Keratinocyte (primary cell): ENCODE data around the gene CNTNAP1. TPM values are rescaled to one million over a fixed set of nuclear protein-coding genes. Genes with fewer than 3 reads are reported as not detected.

Experiments
- DNase-seq: peaks from one replicate; pipeline ENCODE4 v3.0.0-alpha.2; 2011; ENCODE audit warnings: low read depth, missing footprints, low spot score
- FAIRE-seq: peaks from 2 replicates; lab custom pipeline; 2011; peaks lifted over from hg19 to GRCh38; lab: Jason Lieb, UNC
- H2AFZ ChIP-seq: 2 replicates; pipeline ENCODE4 v1.6.0; 2012; ENCODE audit warnings: low read length, control low read depth, inconsistent platforms; ENCODE audit not compliant: control insufficient read depth
- H3K27ac ChIP-seq: 2 replicates; pipeline ENCODE4 v1.5.1; 2011; ENCODE audit warnings: low read length; ENCODE audit not compliant: control insufficient read depth, insufficient read depth
- H3K27me3 ChIP-seq: 3 replicates; pipeline ENCODE4 v1.6.0; 2011; ENCODE audit warnings: low read length; ENCODE audit not compliant: control insufficient read depth, insufficient read depth; ENCODE audit errors: extremely low read depth
- H3K36me3 ChIP-seq, 2 experiments: 2 replicates in 1 of 2; 3 replicates in 1 of 2; pipeline ENCODE4 v1.5.1; 2011; ENCODE audit warnings: low read length in 2 of 2, mild to moderate bottlenecking in 1 of 2; ENCODE audit not compliant: control insufficient read depth in 2 of 2, insufficient read depth in 2 of 2; ENCODE audit errors: extremely low read depth in 1 of 2
- H3K4me1 ChIP-seq: 3 replicates; pipeline ENCODE4 v1.5.1; 2011; ENCODE audit warnings: low read length; ENCODE audit not compliant: control insufficient read depth, insufficient read depth; ENCODE audit errors: extremely low read depth
- H3K4me2 ChIP-seq: 3 replicates; pipeline ENCODE4 v1.6.0; 2011; ENCODE audit warnings: low read depth, low read length; ENCODE audit not compliant: control insufficient read depth, insufficient read depth; ENCODE audit errors: extremely low read depth
- H3K4me3 ChIP-seq, 3 experiments: fragments of 200-600 bp in 1 of 3; sonication (generic) in 1 of 3; 2 replicates in 2 of 3; 3 replicates in 1 of 3; pipeline ENCODE4 v1.5.1; 2011 to 2016; ENCODE audit warnings: low read length in 3 of 3, mild to moderate bottlenecking in 3 of 3, control low read depth in 2 of 3, inconsistent platforms in 1 of 3, low read depth in 1 of 3, mixed read lengths in 1 of 3, mixed run types in 1 of 3, moderate library complexity in 1 of 3; ENCODE audit not compliant: control insufficient read depth in 2 of 3, insufficient read depth in 2 of 3; ENCODE audit errors: extremely low read depth in 1 of 3
- H3K79me2 ChIP-seq: 2 replicates; pipeline ENCODE4 v1.6.0; 2012; ENCODE audit warnings: low read length; ENCODE audit not compliant: control insufficient read depth, insufficient read depth
- H3K9ac ChIP-seq: 3 replicates; pipeline ENCODE4 v1.6.0; 2011; ENCODE audit warnings: low read length; ENCODE audit not compliant: control insufficient read depth, insufficient read depth; ENCODE audit errors: extremely low read depth
- H3K9me1 ChIP-seq: 3 replicates; pipeline ENCODE4 v1.6.0; 2011; ENCODE audit warnings: low read length; ENCODE audit not compliant: control insufficient read depth, insufficient read depth; ENCODE audit errors: extremely low read depth
- H3K9me3 ChIP-seq: 2 replicates; pipeline ENCODE4 v1.5.1; 2012; ENCODE audit warnings: low read depth, low read length; ENCODE audit not compliant: control insufficient read depth
- H4K20me1 ChIP-seq: 3 replicates; pipeline ENCODE4 v1.6.0; 2011; ENCODE audit warnings: low read length; ENCODE audit not compliant: control insufficient read depth, insufficient read depth; ENCODE audit errors: extremely low read depth
- EZH2 ChIP-seq: IDR thresholded peaks from one replicate; pipeline ENCODE4 v1.6.1; 2012; ENCODE audit warnings: inconsistent platforms, mild to moderate bottlenecking, low read length, moderate library complexity
- dilution Hi-C: fragments of 300-500 bp; cut with MboI; formaldehyde crosslinking; loops from one replicate; pipeline ENCODE4 v1.7.0; 2020; ENCODE audit warnings: low sequenced_read_pairs; ENCODE audit not compliant: extremely low pct_ligation_motif_present
- polyA plus RNA-seq, 5 experiments: library from polyadenylated mRNA; depleted of rRNA in 3 of 5; stranded (reverse) in 3 of 5; stranded (forward) in 1 of 5; unstranded in 1 of 5; fragments of >200 nt; gene quantifications; 1 replicate in 1 of 5; 2 replicates in 3 of 5; 3 replicates in 1 of 5; pipeline versions ENCODE4 v1.2.1 to v1.2.3, GENCODE V29; 2011 to 2012; ENCODE audit warnings: missing spikeins in 2 of 5, low read depth in 1 of 5, low replicate concordance in 1 of 5
- TF ChIP-seq, protein P1 (sequence below), 3 experiments: IDR thresholded peaks in 1 of 3; conservative IDR thresholded peaks in 1 of 3; optimal IDR thresholded peaks in 1 of 3; 2 replicates in 2 of 3; 3 replicates in 1 of 3; pipeline versions ENCODE3 to v1.5.1; 2011; ENCODE audit warnings: low read length in 3 of 3, mild to moderate bottlenecking in 3 of 3, moderate library complexity in 2 of 3, control low read depth in 1 of 3, inconsistent platforms in 1 of 3; ENCODE audit not compliant: insufficient read depth in 2 of 3; ENCODE audit errors: extremely low read depth in 1 of 3

The CNTNAP1 gene
- polyA plus RNA-seq, 1 donor (not counting 4 experiments of a cell fraction or from before 2014, with no cell fraction given) = 0.71 TPM

DNA sequence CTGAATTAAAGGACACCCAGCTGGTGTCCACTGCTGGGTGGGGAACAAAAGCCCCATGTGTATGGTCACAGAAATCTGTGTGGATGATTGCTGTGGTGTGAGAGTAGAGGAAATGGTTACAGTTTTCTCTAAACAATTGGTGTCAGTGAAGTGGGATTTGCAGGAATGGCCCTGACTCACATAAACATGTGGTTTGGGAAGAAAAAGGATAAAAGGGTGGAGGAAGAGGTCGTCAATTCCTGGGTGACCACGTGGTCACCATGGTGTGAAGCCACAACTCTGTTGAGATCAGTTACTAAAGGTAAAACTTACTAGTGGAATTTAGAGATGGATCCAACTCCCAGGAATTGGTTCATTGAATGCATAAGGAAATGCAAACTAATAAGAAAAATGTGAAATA lies 26.8 kb upstream of the CNTNAP1 start:
- no peak for FAIRE-seq
- Histone ChIP-seq H3K9me3 (no peaks in the 10 kb centered on the region), H3K27me3 (no peaks in the 10 kb centered on the region), H3K9ac (no peak overlapping the region), H3K9me1 (peaks cover 2% of the 10 kb centered on the region), H2AFZ (no peak overlapping the region), H3K36me3 (no peaks in the 10 kb centered on the region), H3K27ac (no peak overlapping the region), H3K4me3 (no peak overlapping the region), H3K4me1 (peaks cover 25% of the 10 kb centered on the region), H3K4me2 (no peak overlapping the region), H4K20me1 (no peaks in the 10 kb centered on the region), H3K79me2 (no peaks in the 10 kb centered on the region)
- no peak for DNase-seq
- TF ChIP-seq EZH2 = no peak
- TF ChIP-seq, protein P1, sequence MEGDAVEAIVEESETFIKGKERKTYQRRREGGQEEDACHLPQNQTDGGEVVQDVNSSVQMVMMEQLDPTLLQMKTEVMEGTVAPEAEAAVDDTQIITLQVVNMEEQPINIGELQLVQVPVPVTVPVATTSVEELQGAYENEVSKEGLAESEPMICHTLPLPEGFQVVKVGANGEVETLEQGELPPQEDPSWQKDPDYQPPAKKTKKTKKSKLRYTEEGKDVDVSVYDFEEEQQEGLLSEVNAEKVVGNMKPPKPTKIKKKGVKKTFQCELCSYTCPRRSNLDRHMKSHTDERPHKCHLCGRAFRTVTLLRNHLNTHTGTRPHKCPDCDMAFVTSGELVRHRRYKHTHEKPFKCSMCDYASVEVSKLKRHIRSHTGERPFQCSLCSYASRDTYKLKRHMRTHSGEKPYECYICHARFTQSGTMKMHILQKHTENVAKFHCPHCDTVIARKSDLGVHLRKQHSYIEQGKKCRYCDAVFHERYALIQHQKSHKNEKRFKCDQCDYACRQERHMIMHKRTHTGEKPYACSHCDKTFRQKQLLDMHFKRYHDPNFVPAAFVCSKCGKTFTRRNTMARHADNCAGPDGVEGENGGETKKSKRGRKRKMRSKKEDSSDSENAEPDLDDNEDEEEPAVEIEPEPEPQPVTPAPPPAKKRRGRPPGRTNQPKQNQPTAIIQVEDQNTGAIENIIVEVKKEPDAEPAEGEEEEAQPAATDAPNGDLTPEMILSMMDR (optimal IDR thresholded peaks at IDR 0.05 in 1 of 3, IDR thresholded peaks at IDR 0.05 in 1 of 3, conservative IDR thresholded peaks at IDR 0.05 in 1 of 3; ENCODE audit: extremely low read depth in 1 of 3, insufficient read depth in 2 of 3, low read length in 3 of 3) = no peak
- dilution Hi-C loops = no loop called here

DNA sequence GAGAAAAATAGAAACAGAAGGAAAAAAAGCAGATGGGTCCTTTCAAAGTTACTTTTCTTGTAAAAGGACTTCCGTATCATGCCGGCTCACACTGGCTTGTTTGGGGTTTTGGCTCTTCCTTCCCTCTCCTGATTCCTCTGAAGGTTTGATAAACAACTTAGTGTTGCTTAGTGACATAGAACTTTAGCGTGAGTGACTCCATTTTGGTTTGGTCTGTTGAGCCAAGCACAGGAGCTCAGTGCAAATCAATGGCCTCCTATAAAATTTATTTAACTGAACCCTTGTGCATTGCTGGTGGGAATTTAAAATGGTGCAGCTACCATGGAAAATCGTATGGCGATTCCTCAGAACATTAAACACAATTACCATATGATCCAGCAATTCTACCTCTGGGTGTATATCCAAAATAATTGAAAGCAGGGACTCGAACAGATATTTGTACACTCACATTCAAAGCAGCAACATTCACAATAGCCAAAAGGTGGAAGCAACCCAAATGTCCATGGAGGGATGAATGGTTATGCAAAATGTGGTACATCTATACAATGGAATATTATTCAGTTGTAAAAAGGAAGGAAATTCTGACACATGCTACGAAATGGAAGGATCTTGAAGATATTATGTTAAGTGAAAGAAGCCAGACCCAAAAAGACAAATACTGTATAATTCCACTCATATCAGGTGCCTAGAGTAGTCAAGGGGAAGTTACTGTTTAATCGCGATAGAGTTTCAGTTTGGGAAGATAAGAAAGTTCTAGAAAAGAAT lies 24.3 kb upstream of the CNTNAP1 start:
- Histone ChIP-seq H3K79me2 (no peaks in the 10 kb centered on the region), H3K36me3 (peaks cover 0 to 11% of the 10 kb centered on the region in 2 experiments), H3K4me1 (peaks cover 33% of the 10 kb centered on the region), H2AFZ (no peak overlapping the region), H3K9me1 (peaks cover 5% of the 10 kb centered on the region), H3K9me3 (no peaks in the 10 kb centered on the region), H3K4me3 (no peak overlapping the region), H3K27me3 (no peaks in the 10 kb centered on the region), H4K20me1 (no peaks in the 10 kb centered on the region), H3K27ac (no peak overlapping the region), H3K4me2 (no peak overlapping the region), H3K9ac (no peak overlapping the region)
- no peak for TF ChIP-seq EZH2
- TF ChIP-seq, protein P1 (optimal IDR thresholded peaks at IDR 0.05 in 1 of 3, IDR thresholded peaks at IDR 0.05 in 1 of 3, conservative IDR thresholded peaks at IDR 0.05 in 1 of 3; ENCODE audit: extremely low read depth in 1 of 3, insufficient read depth in 2 of 3, low read length in 3 of 3) = no peak
- dilution Hi-C loops = no loop called here
- no peak for FAIRE-seq
- no peak for DNase-seq
